Measurements from ENCODE around the gene BOD1L1. TPM values are rescaled to one million over a fixed set of nuclear protein-coding genes. Genes with fewer than 3 reads are reported as not detected.
A peak's percentile ranks its signal among the peaks of the same experiment; 100 is the strongest.

BOD1L1 gene
- total RNA-seq, 1 donor from 2014 or later: 37.0 TPM

DNA sequence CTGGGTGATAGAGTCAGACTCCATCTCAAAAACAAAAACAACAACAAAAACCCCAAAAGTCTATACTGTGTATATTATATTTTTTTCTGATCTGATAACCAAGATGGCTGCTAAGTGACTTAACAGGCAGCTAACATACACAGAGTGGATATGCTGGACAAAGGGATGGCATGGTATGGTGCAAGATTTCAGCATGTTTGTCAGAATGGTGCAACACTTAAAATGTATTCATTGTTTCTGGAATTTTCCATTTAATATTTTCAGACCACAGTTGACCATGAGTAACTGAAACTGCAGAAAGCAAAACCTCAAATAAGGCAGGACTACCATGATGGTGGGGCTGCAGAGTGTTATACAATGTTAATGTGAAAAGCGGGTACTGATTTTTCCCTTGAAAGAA lies 6.1 kb upstream of the BOD1L1 start:
- no peak overlapping the region for H3K4me3 Mint-ChIP-seq
- TF ChIP-seq, protein P1, sequence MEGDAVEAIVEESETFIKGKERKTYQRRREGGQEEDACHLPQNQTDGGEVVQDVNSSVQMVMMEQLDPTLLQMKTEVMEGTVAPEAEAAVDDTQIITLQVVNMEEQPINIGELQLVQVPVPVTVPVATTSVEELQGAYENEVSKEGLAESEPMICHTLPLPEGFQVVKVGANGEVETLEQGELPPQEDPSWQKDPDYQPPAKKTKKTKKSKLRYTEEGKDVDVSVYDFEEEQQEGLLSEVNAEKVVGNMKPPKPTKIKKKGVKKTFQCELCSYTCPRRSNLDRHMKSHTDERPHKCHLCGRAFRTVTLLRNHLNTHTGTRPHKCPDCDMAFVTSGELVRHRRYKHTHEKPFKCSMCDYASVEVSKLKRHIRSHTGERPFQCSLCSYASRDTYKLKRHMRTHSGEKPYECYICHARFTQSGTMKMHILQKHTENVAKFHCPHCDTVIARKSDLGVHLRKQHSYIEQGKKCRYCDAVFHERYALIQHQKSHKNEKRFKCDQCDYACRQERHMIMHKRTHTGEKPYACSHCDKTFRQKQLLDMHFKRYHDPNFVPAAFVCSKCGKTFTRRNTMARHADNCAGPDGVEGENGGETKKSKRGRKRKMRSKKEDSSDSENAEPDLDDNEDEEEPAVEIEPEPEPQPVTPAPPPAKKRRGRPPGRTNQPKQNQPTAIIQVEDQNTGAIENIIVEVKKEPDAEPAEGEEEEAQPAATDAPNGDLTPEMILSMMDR (conservative IDR thresholded peaks at IDR 0.05): no peak

DNA sequence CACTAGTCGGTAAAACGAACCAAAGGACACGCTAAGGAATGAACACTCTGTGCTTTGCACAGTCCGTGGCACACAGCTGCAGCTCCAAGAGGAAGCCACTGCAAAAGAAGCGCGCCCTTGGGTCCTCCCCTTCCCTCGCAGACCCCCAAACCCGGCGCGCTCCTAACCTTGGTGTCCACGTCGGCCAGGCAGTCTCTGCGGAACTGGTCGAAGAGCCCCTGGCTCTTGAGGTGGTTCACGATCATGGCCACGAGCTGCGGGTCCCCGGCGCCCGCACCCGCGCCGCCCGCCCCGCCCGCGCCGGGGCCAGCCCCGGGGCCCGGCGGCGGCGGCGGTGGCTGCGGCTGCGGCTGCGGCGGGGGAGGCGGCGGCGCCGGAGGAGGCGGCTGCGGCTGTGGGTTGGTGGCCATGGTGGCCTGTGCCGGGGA lies 333 bp downstream of the BOD1L1 start:
- Mint-ChIP-seq H3K27ac (peak overlapping the region; percentile 97), H3K4me1 (ENCODE audit: unreplicated experiment) (peaks cover 11% of the 10 kb centered on the region), H3K36me3 (peaks cover 5% of the 10 kb centered on the region), H3K4me3 (peak overlapping the region; percentile 95), H3K27me3 (no peaks in the 10 kb centered on the region), H3K9me3 (no peaks in the 10 kb centered on the region)
- DNase-seq (ENCODE audit: extremely low spot score, unreplicated experiment): peak; percentile 70
- TF ChIP-seq, protein P1 (conservative IDR thresholded peaks at IDR 0.05): no peak

More for the DNA sequence above, 6.1 kb upstream of the BOD1L1 start:
- no peaks in the 10 kb centered on the region for H3K36me3 Mint-ChIP-seq
- H3K27me3 Mint-ChIP-seq: peaks cover 18% of the 10 kb centered on the region
- no peak for DNase-seq (ENCODE audit: extremely low spot score, unreplicated experiment)
- H3K4me1 Mint-ChIP-seq (ENCODE audit: unreplicated experiment): no peaks in the 10 kb centered on the region
- H3K27ac Mint-ChIP-seq: no peak overlapping the region
- H3K9me3 Mint-ChIP-seq: no peaks in the 10 kb centered on the region

DNA sequence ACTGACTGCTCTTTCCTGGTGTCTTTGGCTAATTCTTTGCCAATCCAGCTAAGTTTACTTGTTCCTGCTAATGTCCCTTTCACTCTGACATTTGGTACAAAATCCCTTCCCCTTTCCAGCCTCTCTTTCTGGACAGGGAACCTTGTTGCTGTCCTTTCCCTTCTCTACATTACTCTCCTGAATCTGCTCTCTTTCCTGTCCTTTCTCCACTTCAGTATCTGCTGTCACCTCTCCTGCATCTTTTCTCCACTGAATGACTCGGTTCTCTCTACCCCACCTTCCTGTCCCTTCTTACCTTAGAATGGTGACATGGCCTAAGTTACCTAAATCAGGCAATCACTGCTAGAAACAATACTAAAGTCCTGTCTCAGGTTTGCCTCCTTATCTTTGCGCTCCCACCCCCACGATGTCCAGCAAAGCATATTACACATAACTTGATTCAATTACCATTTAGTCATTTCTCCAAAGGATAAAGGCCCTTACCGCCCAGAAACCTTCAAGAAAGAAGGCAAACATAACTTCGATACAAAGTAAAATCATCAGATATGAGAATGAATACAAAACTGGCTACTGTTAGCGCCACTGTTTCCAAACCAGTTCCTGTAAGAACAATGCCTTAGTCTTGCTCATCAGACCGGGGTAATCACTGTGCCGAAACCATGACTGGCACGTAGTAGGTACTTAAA lies 890 bp downstream of the BOD1L1 start:
- H3K27me3 Mint-ChIP-seq: no peaks in the 10 kb centered on the region
- peaks cover 5% of the 10 kb centered on the region for H3K36me3 Mint-ChIP-seq
- H3K4me1 Mint-ChIP-seq (ENCODE audit: unreplicated experiment): peaks cover 11% of the 10 kb centered on the region
- H3K9me3 Mint-ChIP-seq: no peaks in the 10 kb centered on the region
- TF ChIP-seq, protein P1 (conservative IDR thresholded peaks at IDR 0.05): no peak
- DNase-seq (ENCODE audit: extremely low spot score, unreplicated experiment): no peak
- H3K4me3 Mint-ChIP-seq: peak overlapping the region; percentile 90
- H3K27ac Mint-ChIP-seq: peak overlapping the region; percentile 85

DNA sequence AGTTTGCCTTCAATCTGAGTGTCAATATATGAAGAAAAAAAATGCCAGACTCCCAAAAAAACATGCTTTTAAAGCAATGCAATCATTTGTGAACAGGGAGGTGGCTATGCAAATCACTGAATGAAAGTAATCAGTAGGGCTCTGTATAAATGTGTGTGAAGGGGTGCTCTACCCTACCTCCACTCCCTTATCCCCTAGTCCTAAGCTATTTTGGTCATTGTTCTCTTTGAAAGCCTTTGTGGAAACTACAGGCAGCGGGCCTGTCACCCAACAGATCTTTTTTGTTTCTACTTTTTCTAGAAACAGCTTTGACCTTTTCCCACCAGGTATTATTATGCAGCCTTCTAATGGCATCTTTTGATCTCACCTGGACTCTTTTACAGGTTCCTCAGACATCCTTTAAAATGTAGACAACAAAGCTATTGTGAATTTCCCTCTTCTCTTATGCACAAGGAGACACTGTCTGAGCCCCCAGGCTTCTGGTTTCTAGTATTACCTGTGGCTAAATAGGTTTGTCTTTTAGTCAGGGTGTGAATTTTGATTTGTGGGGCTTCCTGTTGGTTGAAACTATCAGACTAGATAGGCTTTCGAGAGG lies 9.2 kb downstream of the BOD1L1 start:
- no peaks in the 10 kb centered on the region for H3K27me3 Mint-ChIP-seq
- no peak overlapping the region for H3K4me3 Mint-ChIP-seq
- TF ChIP-seq, protein P1 (conservative IDR thresholded peaks at IDR 0.05): no peak
- H3K4me1 Mint-ChIP-seq (ENCODE audit: unreplicated experiment): no peaks in the 10 kb centered on the region
- H3K27ac Mint-ChIP-seq: no peak overlapping the region
- peaks cover 15% of the 10 kb centered on the region for H3K36me3 Mint-ChIP-seq
- no peaks in the 10 kb centered on the region for H3K9me3 Mint-ChIP-seq
- no peak for DNase-seq (ENCODE audit: extremely low spot score, unreplicated experiment)

DNA sequence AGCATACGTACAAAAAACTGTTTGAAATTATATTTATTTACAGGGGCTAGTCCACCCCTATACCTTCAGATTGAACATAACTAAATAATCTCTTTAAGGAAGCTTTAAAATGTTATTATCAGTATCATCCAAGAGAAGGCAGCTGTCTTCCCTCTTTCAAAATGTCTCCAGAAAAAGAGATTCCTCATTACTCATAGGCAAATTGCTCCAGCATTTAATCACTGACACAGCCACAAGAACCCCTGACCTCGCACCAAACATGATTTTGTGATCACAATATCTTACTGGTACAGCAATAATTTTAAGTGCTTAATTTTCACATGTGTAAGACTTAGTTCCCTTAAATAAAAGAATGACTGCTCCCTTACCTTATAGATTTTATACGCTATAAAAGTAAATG lies 9.7 kb downstream of the BOD1L1 start:
- Mint-ChIP-seq H3K9me3 (no peaks in the 10 kb centered on the region), H3K4me3 (no peak overlapping the region), H3K4me1 (ENCODE audit: unreplicated experiment) (no peaks in the 10 kb centered on the region), H3K27ac (no peak overlapping the region), H3K36me3 (peaks cover 15% of the 10 kb centered on the region), H3K27me3 (no peaks in the 10 kb centered on the region)
- DNase-seq (ENCODE audit: extremely low spot score, unreplicated experiment): no peak
- TF ChIP-seq, protein P1 (conservative IDR thresholded peaks at IDR 0.05): no peak
